GM10847 (cell line): ENCODE measurements around the gene CCSER2.

Experiments
- POLR2A ChIP-seq: IDR thresholded peaks from 2 replicates; pipeline ENCODE4 v1.6.1; 2011; ENCODE audit not compliant: insufficient read length; ENCODE audit errors: extremely low read depth

CCSER2 gene

GRCh38 chr10:84360637-84361365, 32.4 kb downstream of the CCSER2 start:
- TF ChIP-seq POLR2A: no peak

DNA sequence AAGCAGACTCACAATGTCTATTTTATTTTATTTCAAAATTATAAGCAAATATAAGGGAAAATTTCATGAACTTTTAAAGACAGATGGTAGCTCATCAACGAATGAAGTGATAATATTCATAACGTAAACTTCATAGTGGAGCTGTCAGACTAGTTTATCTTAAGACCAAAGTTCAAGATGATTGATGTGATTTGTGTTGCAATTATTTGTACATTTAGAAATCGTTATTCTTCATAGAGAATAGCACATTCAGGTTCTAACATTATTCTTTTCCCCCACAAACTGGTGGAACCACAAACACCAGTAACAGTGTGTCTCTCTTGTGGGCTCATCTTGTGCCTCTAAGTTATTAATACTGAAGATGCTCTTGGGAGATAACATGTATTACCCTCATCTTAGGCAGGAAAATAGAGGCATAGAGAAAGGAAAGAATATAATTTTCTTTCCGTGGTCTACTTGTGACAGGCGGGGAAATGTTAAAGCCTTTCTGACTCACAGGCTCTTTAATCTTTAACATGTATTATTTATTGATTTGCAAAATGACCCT, 37.0 kb downstream of the CCSER2 start:
- no peak for TF ChIP-seq POLR2A

GRCh38 chr10:84366041-84366440, 37.7 kb downstream of the CCSER2 start:
- no peak for TF ChIP-seq POLR2A

DNA sequence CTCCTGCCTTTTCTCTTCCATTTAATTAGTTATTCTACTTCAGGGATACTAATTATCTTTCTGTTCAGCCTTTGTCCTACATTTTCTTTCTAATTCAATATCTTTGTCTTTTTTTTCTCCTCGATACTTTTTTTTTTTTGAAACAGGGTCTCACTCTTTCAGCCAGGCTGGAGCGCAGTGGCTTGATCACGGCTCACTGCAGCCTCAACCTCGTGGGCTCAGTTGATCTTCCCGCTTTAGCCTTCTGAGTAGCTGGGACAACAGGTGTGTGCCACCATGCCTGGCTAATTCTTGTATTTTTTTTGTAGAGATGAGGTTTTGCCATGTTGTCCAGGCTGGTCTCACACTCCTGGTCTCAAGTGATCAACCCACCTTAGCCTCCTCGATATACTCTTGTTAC, 38.9 kb downstream of the CCSER2 start:
- TF ChIP-seq POLR2A: no peak

- no peak for TF ChIP-seq POLR2A
Measured at GRCh38 chr10:84368828-84369227, 40.4 kb downstream of the CCSER2 start.

GRCh38 chr10:84370283-84370682, 41.9 kb downstream of the CCSER2 start:
- no peak for TF ChIP-seq POLR2A

DNA sequence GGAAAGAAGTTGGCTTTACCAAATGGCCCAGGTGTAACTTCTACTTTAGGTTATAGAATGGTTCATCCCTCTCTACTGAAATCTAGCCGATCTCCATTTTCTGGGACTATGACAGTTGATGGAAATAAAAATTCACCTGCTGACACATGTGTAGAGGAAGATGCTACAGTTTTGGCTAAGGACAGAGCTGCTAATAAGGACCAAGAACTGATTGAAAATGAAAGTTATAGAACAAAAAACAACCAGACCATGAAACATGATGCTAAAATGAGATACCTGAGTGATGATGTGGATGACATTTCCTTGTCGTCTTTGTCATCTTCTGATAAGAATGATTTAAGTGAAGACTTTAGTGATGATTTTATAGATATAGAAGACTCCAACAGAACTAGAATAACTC, 43.6 kb downstream of the CCSER2 start:
- no peak for TF ChIP-seq POLR2A

DNA sequence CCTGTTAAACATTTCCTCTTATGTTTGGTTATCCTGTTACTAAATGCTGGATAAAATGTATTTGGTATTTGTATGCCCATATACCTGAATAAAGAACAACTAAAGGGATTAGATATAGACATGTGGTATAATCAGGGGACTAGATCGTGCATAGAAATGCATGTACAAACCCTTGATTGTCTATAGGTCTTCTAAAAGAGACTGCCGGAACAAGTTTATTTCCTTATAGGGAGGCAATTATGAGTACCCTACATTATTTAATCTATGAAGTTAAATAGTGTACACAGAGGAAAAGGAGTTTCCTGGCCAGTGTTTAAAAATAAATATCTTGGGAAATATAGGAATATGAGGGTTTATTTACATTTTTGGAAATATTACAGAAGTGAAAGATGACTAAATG, 44.6 kb downstream of the CCSER2 start:
- TF ChIP-seq POLR2A: no peak

DNA sequence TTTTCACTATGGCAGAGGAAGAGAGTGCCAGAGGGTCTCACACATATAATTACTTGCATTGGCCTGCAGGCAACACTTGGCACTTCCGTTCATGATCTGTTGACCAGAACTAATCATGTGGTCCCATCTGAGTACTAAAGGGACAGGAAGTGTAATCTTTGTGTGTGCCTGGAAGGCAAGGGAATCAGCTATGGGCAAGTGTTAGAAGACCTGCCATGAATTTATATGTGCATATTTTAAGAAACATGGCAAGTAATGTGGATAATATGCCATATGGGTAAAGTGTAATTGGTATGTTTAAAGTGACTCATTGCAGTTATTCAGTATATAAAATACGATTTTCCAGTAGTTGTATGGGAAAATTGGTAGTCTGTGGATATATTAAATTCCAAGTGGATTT, 46.1 kb downstream of the CCSER2 start:
- TF ChIP-seq POLR2A: no peak

DNA sequence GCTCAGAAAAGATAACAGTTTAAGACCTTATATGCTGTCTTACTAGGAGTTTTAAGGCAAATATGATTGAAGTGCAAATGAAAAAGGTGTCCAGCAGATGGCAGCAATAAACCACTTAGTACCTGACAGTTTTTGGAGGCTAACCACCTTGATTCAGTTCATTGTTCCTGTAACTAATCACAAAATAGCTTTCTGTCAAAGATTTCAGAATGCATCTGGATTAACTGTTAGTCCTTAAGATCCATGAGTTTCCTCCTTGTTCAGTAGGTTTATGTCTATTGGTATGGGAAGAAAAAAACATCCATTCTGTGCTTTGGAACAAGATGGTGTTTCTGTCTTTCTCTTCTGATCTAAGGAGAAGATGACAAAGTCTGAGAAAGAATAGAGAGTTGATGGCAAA, 46.6 kb downstream of the CCSER2 start:
- TF ChIP-seq POLR2A: no peak

DNA sequence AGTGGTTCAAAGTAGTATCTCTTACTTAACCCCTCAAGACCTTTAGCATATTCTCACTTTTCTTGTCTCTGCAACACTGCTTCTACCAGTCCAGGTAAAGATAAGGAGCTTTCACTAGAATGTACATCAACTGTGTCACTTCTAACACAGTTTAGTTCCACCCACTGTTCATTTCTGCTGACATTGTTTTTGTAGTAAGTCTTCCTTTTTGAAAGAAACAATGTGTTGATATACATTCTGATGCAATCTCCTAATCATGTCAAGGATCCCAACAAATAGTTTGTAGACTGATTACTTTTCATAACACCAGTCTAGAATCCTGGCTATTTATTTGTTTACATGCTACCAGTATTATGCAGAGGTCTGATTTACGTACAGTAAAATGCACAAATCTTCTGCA, 47.5 kb downstream of the CCSER2 start:
- TF ChIP-seq POLR2A: no peak

DNA sequence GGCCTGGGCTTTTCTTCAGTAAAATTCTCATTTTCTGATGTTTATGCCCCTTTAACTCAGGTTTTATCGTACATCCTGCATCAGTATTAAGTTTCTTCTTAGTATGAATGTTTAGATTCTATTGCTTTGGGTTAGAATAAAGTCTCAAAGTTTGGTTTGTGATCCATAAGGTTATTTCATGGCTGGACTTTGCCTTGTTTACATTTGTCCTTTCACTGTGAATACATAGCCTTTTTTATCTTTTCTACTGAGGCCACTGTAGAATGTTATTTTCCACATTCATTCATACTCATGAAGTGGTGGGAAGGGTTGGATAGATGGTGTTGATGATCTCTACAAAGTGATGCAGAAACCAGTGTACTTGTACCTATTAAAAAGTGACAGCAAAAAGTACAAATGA, 59.8 kb downstream of the CCSER2 start:
- TF ChIP-seq POLR2A: no peak

DNA sequence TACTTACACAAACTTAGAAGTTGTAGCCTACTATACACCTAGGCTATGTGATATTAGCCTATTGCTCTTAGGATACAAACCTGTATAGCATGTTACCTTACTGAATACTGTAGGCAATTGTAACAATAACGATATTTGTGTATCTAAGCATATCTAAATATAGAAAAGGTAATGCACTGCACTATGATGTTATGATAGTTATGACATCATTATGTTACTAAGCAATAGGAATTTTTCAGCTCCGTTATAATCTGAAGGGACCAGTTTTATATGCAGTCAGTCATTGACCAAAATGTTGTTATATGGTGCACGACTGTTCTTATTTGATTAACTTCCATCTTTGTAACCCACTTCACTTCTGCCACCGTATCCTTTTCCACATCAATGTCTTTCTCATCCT, 62.0 kb downstream of the CCSER2 start:
- no peak for TF ChIP-seq POLR2A

DNA sequence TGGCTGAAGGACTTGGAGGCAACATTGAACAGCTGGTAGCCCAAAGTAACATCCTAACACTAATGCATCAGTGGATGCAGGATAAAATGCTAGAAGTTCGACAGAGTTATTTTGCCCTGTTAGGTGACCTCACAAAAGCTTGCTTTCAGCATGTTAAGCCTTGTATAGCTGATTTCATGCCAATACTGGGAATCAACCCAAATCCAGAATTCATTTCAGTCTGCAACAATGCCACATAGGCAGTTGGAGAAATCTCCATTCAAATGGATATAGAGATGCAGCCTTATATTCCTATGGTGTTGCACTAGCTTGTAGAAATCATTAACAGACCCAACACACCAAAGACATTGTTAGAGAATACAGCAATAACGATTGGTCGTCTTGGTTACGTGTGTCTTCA, 62.9 kb downstream of the CCSER2 start:
- TF ChIP-seq POLR2A: no peak

DNA sequence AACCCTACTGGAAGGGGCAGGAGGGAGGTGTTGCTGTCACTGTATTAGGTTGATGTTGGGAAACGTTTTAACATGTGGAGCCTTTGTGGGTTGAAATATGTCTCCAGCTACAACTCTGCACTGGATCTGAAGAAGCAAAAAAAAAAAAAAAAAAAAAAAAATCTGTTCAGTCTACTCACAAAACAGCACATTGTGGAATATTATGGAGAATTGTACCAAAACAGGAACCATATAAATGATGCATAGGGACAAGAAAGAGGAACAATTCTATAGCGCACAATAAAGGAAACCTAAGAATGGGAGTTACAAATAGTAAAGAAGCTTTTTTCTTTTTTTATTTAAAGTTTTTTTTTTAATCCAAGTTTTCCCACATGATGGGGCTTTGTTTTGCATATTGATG, 63.8 kb downstream of the CCSER2 start:
- TF ChIP-seq POLR2A: no peak

DNA sequence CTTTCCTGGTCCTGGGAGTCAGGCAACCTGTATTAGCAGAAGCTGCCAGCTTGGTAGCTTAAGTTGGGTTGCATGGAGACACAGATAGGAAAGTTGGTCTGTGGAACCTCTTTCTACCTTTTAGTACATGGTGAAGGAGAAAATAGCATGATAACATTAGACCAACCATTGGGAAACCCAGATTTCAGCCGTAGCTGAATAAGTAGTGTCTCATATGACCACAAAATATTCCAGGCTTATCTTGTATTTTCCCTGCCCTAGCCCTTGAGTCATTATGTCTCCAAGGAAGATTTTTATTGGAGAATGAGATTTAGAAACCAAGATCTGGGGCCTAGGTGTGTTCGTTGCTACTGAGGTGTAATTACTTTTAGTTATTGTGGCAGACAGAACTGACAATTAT, 67.2 kb downstream of the CCSER2 start:
- no peak for TF ChIP-seq POLR2A

DNA sequence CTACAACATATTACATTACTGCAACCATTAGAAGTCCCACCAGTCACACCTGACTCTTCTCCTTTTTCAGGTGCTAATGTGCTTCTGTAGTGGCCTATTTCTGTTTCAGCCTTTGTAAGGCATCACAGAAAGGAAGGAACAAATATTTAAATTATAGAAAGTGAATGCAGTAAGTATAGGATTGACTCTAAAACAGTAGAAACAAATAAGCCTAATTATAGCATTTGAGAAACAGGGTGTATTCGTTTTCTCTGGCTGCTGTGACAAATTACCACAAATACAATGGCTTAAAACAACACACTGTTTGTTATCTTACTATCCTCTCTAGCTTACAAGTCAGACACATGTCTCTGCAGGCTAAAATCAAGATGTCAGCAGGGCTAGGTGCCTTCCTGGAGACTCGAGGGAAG, 69.4 kb downstream of the CCSER2 start:
- TF ChIP-seq POLR2A: no peak
